NCI-H446 treated with DMSO at 0.1 percent for 48 hours (cell line): ENCODE measurements around the gene ZNFX1.

Source experiments
- DNase-seq: peaks from one replicate; lab custom pipeline; 2025; lab: John Stamatoyannopoulos, UW

Gene ZNFX1

DNA sequence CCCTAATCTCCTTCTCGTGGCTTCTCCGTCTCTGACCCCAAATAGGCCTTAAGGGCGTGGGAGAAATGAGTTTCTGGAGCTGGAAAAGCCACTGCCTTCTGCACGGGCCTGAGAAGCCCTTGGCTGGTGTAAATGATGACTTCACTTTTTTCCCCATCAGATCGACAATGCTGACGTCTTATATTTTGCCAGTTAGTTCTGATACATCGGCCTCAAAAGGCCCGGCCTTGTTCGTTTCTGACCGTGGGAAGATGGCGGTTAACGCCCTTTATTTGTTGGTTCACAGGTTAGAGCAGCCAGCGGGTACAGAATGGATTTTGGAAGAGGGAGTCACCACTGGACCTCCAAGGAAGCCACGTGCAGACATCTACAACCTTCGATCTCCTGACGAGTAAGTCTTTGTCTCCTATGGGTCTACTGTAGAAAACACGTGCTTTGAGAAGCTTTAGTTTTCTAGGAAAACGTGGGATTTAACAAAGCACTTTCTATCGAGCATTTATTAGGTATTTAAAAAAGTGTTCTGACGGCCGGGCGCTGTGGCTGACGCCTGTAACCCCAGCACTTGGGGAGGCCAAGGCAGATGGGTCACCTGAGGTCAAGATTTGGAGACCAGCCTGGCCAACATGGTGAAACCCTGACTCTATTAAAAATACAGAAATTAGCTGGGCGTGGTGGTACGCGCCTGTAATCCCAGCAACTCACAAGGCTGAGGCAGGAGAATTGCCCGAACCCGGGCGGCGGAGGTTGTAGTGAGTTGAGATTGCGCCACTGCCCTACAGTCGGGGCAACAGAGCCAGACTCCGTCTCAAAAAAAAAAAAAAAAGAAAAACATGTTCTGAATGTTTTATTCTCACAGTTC, 1.2 kb upstream of the ZNFX1 start:
- no peak for DNase-seq

DNA sequence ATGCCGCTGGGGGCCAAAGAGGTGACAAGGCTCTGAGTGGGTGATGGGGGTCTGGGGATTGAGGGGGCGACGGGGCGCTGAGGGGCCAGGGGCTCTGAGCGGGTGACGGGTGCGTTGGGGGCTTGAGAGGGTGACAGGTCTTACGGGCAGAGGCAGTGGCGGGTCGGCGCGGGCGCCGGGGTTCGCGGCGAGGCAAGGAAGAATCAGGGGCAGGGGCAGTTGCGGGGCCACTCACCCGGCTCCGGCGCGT, 146 bp downstream of the ZNFX1 start:
- no peak for DNase-seq

DNA sequence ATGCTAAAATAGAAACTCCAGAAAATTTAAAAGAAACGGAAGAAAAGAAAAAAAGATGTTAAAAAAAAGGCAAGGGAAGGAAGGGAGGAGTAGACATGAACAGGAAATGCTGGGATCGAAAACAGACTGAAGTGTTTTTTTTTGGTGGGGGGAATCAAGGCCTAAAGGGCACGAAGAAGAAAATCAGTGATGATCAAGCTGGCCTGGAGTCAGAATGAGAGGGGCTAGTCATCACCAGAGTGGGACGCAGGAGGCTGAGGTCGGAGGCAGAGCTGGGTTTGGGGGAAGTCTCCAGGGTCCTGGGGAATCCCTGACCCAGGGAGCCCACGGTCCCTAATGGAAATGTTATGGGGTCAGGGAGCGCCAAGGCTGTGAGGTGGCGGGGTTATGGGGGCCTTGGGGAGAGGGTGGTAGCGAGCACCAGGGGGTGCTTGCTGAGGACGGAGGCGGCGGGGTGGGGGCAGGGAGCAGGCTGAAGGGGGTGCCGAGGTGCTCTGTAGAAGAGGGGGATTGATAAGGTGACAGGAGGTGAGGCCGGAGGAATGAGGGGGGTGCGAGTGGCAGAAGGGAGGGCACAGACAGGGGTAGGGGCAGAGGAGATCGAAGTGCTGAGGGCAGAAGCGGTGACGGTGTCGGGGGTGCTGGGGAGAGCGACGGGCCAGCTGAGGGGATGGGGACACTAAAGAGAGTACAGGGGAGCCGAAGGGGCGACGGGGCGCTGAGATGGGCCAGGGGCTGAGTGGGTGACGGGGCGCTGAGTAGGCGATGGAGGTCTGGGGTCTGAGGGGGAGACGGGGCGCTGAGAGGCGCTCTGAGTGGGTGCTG, 684 bp downstream of the ZNFX1 start:
- DNase-seq: no peak

DNA sequence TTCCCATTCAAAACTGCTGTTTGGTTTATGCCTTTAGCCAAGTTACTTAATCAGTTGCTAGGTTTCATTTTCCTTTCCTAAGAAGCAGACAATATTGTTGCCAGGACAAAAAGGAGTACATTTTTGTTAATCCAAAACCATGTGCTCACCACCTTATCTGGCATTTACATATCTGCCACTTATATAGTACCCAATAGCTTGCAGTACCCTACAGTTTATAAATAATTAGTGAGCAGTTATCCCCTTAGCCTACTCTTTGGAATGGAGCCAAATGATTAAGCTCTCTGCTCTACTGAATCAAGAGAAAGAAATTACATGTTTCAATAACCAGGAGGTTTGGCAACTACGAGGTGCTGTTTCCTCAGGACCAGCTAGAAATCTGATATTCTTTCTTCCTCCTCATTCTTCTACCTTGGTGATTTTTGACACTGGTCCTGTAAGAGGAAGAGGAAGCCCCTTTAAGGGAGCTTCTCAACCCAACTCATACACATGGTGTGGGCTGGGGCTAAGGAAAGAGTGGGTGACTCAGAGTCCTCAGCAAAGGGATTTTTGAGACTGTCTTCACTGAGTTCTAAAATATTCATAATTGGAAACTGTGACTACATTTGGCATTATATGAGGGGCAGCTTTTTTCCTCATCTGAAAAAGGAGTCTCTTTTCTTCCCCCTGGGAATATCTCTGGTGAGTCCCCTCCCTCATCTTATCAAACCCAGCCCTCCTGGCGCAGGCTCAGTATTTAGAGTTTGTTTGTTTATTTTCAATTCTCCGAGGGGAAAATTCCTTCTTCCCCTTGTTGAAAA, 1.5 kb downstream of the ZNFX1 start:
- DNase-seq: peak; percentile 59

DNA sequence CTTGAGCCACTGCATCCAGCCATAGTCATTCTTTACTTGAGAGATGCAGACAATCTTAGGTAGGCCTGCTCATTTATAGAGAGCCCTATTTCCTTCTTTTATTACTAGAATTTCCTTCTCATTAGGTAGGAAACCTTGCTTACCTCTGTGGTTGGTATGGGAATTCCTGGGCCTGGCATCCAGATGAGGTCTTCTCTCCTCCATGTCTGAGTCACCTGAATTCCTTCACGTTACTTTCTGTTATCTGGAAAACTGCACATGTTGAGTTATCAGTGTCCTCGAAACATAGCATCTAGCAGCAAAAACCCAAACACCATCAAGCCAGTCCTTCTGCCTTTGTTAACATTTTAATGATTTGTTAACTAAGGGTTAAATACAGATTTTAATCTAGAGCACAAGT, 2.2 kb downstream of the ZNFX1 start:
- no peak for DNase-seq

DNA sequence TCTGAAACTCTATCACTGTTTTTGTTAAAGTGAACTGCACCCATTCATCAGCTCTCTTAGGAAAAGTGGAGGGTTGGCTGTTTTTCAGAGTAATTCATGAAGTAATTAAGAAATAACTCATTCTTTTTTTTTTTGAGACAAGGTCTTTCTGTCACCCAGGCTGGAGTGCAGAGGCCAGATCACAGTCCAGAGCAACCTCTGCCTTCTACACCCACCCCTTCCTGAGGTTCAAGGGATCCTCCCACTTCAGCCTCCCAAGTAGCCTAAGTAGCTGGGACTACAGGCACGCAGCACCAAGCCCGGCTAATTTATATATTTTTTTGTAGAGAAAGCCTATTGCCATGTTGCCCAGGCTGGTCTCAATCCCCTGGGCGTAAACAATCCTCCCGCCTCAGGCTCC, 2.6 kb downstream of the ZNFX1 start:
- no peak for DNase-seq

DNA sequence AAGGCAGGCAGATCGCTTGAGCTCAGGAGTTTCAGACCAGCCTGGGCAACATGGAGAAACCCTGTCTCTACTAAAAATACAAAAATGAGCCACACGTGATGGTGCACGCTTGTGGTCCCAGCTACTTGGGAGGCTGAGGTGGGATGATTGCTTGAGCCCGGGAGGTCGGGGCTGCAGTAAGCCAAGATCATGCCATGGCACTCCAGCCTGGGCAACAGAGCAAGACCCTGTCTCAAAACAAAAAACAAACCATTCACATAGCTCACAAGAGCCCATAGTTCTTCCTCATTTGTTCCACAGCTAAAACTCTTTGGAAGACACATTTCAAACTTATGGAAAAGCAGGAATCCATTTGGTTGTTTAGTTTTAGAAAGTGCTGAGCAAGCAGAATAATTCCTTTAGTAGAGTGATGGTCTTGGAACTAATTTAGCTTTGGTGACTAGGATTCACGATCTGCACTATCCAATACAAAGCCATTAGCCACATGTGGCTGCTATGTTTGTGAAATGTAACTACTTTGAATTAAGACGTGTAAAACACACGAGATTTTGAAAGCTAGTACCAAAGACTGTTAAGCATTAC, 4.1 kb downstream of the ZNFX1 start:
- no peak for DNase-seq

DNA sequence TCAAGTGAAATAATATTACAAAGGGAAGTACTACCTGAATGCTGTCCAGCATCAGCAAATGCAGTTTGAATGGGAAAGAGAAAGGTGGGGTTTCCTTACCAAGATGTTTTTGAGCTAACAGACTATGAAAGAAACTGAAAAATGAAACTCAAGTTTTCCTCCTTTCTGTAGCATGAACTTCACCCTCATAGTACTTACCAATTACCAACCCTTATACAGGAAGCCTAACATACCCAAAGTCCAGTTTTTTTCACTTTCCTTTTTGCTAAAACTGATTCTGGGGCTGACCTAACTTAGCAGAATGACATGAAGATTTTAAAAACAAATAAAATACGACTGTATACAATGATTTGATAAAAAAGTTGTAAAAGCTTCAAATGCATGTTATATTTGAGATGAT, 5.2 kb downstream of the ZNFX1 start:
- no peak for DNase-seq

DNA sequence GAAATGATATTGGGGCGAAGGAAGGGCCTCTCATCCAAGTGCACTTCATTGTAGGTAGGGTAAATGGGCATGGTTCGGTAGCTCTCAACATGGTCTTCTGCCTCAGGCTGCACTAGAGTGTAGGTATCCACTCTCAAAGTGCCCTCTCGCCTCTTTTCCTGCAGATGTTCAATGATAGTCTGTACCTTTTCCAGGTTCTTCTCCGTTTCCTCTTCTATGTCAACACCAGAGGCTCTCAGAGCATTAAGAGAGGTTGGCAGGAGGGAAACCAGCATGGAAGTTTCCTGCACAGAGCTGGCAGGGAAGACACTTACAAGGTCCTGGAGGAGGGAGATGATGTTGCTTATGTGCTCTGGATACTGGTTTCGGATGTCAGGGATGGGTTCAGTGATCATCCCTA, 7.1 kb downstream of the ZNFX1 start:
- DNase-seq: no peak

DNA sequence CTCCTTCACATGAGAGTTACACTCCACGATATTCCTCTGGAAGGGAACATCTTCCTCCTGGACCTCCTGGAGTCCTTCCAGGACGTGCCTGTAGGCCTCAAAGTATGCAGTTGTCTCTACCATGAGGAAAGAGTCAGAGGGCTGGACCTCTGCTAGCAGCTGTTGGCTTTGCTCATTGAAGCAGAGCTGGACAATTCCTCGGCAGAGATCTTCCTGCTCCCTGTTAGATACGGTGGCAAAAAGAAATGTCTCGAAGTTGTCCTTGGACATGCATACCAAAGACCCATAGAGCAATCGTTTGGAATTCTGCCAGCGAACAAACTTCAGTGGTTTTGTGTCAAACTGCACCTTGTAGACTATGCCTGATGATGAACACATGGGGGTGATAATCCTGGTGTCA, 7.7 kb downstream of the ZNFX1 start:
- no peak for DNase-seq

DNA sequence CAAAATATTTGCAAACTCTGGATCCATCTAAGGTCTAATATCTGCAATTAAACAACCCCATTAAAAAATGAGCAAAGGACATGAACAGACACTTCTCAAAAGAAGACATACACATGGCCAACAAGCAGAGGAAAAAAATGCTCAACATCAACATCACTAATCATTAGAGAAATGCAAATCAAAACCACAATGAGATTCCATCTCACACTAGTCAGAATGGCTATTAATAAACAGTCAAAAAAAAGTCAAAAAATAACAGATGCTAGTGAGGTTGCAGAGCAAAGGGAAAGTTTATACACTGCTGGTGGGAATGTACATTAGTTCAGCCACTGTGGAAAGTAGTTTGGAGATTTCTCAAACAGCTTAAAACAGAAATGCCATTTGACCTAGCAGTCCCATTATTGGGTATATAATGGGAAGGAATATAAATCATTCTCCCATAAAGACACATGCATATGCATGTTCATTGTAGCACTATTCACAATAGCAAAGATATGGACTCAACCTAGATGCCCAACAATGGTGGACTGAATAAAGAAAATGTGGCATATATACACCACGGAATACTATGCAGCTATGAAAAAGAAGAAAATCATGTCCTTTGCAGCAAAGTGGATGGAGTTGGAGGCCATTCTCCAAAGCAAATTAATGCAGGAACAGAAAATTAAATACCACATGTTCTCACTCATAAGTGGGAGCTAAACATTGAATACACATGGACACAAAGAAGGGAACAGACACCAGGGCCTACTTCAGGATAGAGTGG, 9.1 kb downstream of the ZNFX1 start:
- no peak for DNase-seq

DNA sequence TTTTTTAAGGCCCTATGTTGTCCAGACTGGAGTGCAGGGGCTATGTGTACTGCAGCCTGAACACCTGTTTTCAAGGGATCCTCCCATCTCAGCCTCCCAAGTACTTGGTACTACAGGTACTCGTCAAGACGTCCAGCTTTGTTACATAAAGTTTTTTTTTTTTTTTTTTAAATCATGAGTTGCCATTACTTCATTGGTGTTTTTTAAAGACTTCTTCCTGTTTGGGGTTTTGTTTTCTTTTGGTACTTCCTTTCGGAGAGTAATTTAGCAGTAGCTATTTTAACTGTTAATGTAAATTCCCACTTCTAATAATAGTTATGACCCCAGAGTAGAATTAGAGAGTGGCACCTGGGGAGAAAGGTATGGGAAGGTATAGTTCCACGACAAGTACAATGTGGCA, 10.5 kb downstream of the ZNFX1 start:
- DNase-seq: no peak

DNA sequence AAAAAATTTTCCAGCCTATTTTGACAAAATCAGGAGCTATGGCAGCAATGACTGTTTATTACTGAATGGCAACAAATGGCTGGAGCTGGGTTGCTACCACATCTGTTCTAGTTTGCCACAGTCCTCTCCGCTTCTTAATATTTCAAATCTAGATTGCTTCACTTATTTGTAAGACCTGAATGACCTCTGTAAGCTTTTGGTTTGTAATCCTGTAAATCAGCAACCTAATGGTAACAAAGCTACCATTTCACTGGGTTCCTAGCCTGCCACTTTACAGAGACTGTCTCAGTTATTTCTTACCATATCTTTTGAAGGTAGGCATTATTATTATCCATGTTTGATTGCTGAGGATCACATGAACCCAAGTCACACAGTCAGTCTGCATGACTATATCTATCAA, 15.4 kb downstream of the ZNFX1 start:
- DNase-seq: no peak

DNA sequence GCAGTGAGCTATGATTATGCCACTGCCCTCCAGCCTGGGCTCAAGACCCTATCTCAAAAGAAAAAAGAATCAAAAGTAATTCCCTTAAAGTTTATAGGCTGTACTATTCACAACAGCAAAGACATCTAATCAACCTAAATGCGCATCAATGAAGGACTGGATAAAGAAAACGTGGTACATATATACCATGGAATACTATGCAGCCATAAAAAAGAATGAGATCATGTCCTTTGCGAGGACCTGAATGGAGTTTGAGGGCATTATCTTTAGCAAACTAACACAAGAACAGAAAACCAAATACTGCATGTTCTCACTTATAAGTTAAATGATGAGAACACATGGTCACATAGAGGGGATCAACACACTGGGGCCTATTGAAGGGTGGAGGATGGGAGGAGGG, 16.7 kb downstream of the ZNFX1 start:
- no peak for DNase-seq

DNA sequence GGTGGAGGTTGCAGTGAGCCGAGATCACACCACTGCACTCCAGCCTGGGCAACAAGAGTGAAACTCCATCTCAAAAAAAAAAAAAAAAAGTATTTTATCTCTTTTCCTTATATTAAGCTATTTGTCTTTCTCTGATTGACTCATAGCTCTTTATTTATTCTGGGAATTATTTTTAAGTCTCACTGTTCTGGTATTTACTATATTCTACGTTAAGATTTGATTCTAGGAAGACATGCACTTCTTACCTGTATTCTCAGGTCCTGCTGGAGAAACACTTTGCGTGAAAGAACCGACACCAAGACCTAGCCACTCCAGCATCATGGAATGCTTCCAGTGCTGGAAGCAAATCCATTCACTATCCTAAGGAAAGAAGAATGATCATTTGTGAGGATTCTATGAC, 17.6 kb downstream of the ZNFX1 start:
- DNase-seq: no peak

DNA sequence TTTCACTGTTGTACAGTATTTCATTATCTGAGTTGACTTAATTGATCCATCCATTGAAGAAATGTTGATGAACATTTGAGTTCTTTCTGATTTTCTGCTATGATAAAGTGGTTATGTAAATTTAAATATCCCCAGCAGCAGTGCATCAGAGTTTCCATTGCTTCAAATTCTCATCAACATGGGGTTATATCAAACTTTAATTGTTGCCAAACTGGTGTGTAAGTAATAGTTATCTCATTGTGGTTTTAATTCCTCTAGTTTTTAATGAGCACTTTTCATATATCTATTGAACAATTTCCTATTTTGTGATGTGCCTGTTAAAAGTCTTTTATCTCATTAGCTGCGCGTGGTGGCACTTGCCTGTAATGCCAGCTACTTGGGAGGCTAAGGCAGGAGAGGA, 18.1 kb downstream of the ZNFX1 start:
- no peak for DNase-seq

DNA sequence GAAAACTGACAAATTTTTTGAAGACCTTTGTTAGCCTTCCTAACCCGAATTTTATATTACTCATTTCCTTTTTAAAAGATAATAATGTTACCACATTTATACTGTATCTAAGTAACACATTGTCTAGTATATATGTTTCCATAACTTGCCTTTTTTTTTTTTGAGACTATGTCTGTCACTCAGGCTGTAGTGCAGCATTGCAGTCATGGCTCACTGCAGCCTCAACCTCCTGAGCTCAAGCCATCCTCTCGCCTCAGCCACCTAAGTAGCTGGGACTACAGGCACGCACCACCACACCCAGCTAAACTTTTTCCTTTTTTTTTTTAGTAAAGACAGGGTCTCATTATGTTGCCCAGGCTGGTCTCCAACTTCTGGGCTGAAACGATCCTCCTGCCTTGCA, 18.6 kb downstream of the ZNFX1 start:
- DNase-seq: no peak

DNA sequence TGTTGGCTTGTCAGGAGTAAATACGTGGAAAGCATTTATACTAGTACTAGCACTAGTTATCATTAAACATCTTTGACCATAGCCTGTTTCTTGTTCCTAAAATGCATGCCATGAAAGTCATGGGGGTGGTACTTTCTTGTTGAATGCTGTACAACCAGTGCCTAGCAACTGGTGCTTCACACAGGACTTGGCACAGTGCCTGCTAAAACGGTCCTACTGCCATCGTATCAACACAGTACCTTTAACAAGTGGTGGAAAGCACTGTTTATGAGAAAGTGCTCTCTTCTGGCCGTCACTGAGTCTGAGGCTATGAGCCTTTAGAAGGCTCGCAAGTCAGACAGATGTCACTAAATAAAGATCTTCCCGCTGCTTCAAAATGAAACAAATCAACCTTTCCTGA, 21.6 kb downstream of the ZNFX1 start:
- DNase-seq: no peak

DNA sequence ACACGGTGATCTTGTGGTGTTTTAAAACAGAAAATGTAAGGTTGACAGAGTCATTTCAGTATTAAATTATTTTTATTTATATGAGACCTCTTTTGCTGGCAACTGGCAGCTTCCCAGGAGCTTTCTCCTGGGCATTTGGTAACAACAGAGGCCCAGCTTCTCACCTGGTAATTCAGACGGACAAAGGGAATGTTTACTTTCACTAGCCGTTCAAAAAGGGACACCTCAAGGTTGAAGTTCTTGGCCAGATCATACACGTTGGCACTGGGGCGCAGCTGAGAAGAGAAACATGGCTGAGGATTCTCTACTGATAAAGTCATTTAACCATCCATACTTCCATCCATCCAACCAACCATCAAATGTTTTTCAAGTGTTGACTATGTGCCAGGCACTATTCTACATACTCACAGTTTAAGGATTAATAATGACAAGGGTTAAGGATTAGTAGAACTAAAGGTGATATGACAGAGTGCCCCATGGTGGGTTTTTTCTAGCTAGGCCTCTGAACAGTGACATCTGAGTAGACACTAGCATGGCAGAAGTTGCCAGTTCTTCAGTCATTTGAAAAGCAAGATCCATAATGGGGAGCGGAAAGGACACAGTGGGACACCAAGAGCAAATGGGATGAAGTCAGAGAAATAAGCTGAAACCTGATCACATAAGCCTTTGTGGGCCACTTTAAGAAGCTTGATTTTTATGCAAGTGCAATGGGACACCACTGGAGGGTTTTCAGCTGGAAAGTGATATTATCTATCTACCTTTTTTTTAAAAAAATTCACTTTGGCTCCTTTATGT, 25.1 kb downstream of the ZNFX1 start:
- no peak for DNase-seq

DNA sequence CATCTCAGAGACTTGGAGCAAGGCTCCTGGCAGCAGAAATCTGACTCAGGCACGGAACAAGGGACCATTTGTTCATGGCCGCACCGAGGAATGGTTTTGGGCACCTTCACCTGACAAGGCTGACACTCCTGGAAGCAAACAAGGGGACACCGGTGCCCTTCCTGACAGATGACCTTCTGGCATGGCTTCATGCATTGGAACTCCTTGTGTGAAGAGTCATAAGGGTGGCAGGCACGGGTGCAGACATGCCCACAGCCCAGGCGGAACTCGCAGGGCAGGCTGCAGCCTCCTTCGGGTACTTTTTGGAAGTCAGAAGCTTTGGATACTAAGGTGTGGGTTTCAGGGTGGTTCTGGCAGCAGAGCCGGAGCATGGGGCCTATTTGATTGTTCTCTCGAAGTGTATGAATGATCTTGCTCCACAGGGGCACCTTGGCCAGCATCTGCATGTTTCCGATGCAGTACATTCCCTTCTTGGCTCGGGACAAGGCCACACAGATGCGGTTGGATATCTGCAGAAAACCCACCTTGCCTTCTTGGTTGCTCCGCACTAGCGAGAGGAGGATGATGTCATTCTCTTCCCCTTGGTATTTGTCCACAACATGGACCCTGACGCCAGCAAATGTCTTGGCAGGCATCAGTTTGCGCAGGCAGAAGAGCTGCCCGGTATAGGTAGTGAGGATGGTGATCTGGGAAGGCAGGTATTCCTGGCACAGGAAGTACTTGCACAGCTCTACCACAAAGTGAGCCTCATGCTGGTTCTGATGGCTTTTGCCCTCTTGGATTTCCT, 28.8 kb downstream of the ZNFX1 start:
- DNase-seq: no peak
